Neural cell (in vitro differentiated cells): ENCODE measurements around the gene ZNF624. TPM values are rescaled to one million over a fixed set of nuclear protein-coding genes. Genes with fewer than 3 reads are reported as not detected.
"Not testable (repeated sequence)": the region's sequence is repeated elsewhere in the genome, so short reads cannot be mapped to it uniquely, and the experiment has no call there.

Experiments used
- H2AFZ ChIP-seq: fragments of 200-600, 300-800 bp; sonication (generic), shearing (Covaris generic); 2 replicates; pipeline ENCODE4 v1.6.0; 2014; ENCODE audit warnings: low read depth, mild to moderate bottlenecking, antibody characterized with exemption, low read length, moderate library complexity
- H3F3A ChIP-seq: fragments of 200-600 bp; shearing (Covaris generic); 2 replicates; pipeline ENCODE4 v1.6.1; 2016; ENCODE audit warnings: mild to moderate bottlenecking, moderate library complexity, mixed read lengths, antibody characterized with exemption, low read length; ENCODE audit not compliant: insufficient read depth, poor library complexity, severe bottlenecking
- H3K27ac ChIP-seq: fragments of 200-600, 300-800 bp; sonication (generic), shearing (Covaris generic); 2 replicates; pipeline ENCODE4 v1.5.1; 2014; ENCODE audit warnings: mild to moderate bottlenecking, low read length, moderate library complexity
- H3K27me3 ChIP-seq: fragments of 300-800, 200-600 bp; sonication (generic), shearing (Covaris generic); 2 replicates; pipeline ENCODE4 v1.6.0; 2014; ENCODE audit warnings: mild to moderate bottlenecking, low read depth, low read length, moderate library complexity; ENCODE audit not compliant: insufficient read depth
- H3K36me3 ChIP-seq: fragments of 300-800, 200-600 bp; sonication (generic), shearing (Covaris generic); 2 replicates; pipeline ENCODE4 v1.5.1; 2014; ENCODE audit warnings: mild to moderate bottlenecking, antibody characterized with exemption, low read length, moderate library complexity; ENCODE audit not compliant: insufficient read depth
- H3K4me2 ChIP-seq: fragments of 300-800, 200-600 bp; sonication (generic), shearing (Covaris generic); 2 replicates; pipeline ENCODE4 v1.6.0; 2014; ENCODE audit warnings: mild to moderate bottlenecking, low read length
- H3K4me3 ChIP-seq: fragments of 300-800, 200-600 bp; sonication (generic), shearing (Covaris generic); 2 replicates; pipeline ENCODE4 v1.5.1; 2014; ENCODE audit warnings: mild to moderate bottlenecking, low read length, moderate library complexity
- H3K79me2 ChIP-seq: fragments of 200-600 bp; shearing (Covaris generic); replicated peaks from 2 replicates; pipeline ENCODE4 v1.6.0; 2014; ENCODE audit warnings: mild to moderate bottlenecking, low read length, moderate library complexity; ENCODE audit not compliant: insufficient read depth
- H3K9ac ChIP-seq: fragments of 300-800, 200-600 bp; sonication (generic), shearing (Covaris generic); 2 replicates; pipeline ENCODE4 v1.6.1; 2016; ENCODE audit warnings: mild to moderate bottlenecking, low read length, mixed read lengths
- H3K9me2 ChIP-seq: fragments of 200-600 bp; shearing (Covaris generic); 2 replicates; pipeline ENCODE4 v1.6.1; 2016; ENCODE audit warnings: mild to moderate bottlenecking, low read length, mixed read lengths; ENCODE audit not compliant: insufficient read depth
- H3K9me3 ChIP-seq: fragments of 200-600, 300-800 bp; sonication (generic), shearing (Covaris generic); 2 replicates; pipeline ENCODE4 v1.6.1; 2016; ENCODE audit warnings: mild to moderate bottlenecking, mixed run types, low read length, moderate library complexity, mixed read lengths
- H4K20me1 ChIP-seq: fragments of 200-600 bp; shearing (Covaris generic); 2 replicates; pipeline ENCODE4 v1.6.1; 2016; ENCODE audit warnings: mild to moderate bottlenecking, mixed run types; ENCODE audit not compliant: insufficient read depth
- CTCF ChIP-seq: fragments of 450-650 bp; IDR thresholded peaks from 2 replicates; pipeline ENCODE4 v1.5.1; 2014; ENCODE audit warnings: antibody characterized with exemption, mild to moderate bottlenecking, moderate library complexity; ENCODE audit not compliant: poor library complexity, severe bottlenecking
- EP300 ChIP-seq: fragments of 450-650 bp; conservative IDR thresholded peaks from 2 replicates; pipeline ENCODE4 v1.6.1; 2014; ENCODE audit warnings: antibody characterized with exemption, mild to moderate bottlenecking, moderate library complexity; ENCODE audit not compliant: poor library complexity, severe bottlenecking
- EZH2 ChIP-seq: fragments of 200-600, 300-800 bp; shearing (Covaris generic), sonication (generic); IDR thresholded peaks from 2 replicates; pipeline ENCODE4 v1.6.1; 2014; ENCODE audit warnings: antibody characterized with exemption, low read length, borderline replicate concordance, mild to moderate bottlenecking; ENCODE audit not compliant: insufficient read depth, poor library complexity, severe bottlenecking
- MXI1 ChIP-seq: fragments of 450-650 bp; conservative IDR thresholded peaks from 2 replicates; pipeline ENCODE4 v1.6.1; 2014; ENCODE audit warnings: antibody characterized with exemption, mild to moderate bottlenecking; ENCODE audit not compliant: poor library complexity, severe bottlenecking
- POLR2AphosphoS5 ChIP-seq: IDR thresholded peaks from 2 replicates; pipeline ENCODE4 v1.6.1; 2012
- RAD21 ChIP-seq: fragments of 450-650 bp; conservative IDR thresholded peaks from 2 replicates; pipeline ENCODE4 v1.6.1; 2014; ENCODE audit warnings: antibody characterized with exemption, mild to moderate bottlenecking, moderate library complexity
- REST ChIP-seq: IDR thresholded peaks from 2 replicates; pipeline ENCODE4 v1.6.1; 2012; ENCODE audit warnings: borderline replicate concordance
- SMC3 ChIP-seq: fragments of 450-650 bp; conservative IDR thresholded peaks from 2 replicates; pipeline ENCODE4 v1.6.1; 2014; ENCODE audit warnings: antibody characterized with exemption, mild to moderate bottlenecking, moderate library complexity; ENCODE audit not compliant: poor library complexity
- TAF1 ChIP-seq: IDR thresholded peaks from 2 replicates; pipeline ENCODE4 v1.6.1; 2012; ENCODE audit warnings: low read depth
- polyA plus RNA-seq: library from polyadenylated mRNA; depleted of rRNA; stranded (reverse); fragments of >200 nt; gene quantifications from 2 replicates; pipeline ENCODE4 v1.2.3, GENCODE V29; 2014

Gene ZNF624
- polyA plus RNA-seq, 1 donor from 2014 or later = 13.4 TPM

- not testable (repeated sequence) for H3K27ac ChIP-seq, H3K79me2 ChIP-seq, H2AFZ ChIP-seq, H3K36me3 ChIP-seq, H3K9me3 ChIP-seq, H3K4me2 ChIP-seq, H3K4me3 ChIP-seq, H3K27me3 ChIP-seq, H3K9ac ChIP-seq, H3K9me2 ChIP-seq, H4K20me1 ChIP-seq, H3F3A ChIP-seq
Measured at GRCh38 chr17:16686019-16686418, 32.4 kb upstream of the ZNF624 start.

- H3F3A ChIP-seq, H3K9me3 ChIP-seq, H3K4me3 ChIP-seq, H3K79me2 ChIP-seq, H3K27ac ChIP-seq, H4K20me1 ChIP-seq, H3K27me3 ChIP-seq, H3K4me2 ChIP-seq, H3K9ac ChIP-seq, H3K9me2 ChIP-seq, H3K36me3 ChIP-seq, H2AFZ ChIP-seq: not testable (repeated sequence)
Measured at GRCh38 chr17:16683290-16684138, 29.9 kb upstream of the ZNF624 start.

- no peak overlapping the region for H3K4me2 ChIP-seq
- H3K27me3 ChIP-seq = no peaks in the 10 kb centered on the region
- no peaks in the 10 kb centered on the region for H3K79me2 ChIP-seq
- no peak for TF ChIP-seq MXI1
- TF ChIP-seq EP300 = no peak
- TF ChIP-seq RAD21 = no peak
- no peak for TF ChIP-seq SMC3
- no peak for TF ChIP-seq REST
- TF ChIP-seq CTCF = no peak
- TF ChIP-seq POLR2AphosphoS5 = no peak
- no peak for TF ChIP-seq TAF1
- TF ChIP-seq EZH2 = no peak
- H3K4me3 ChIP-seq = no peak overlapping the region
- no peaks in the 10 kb centered on the region for H3K9me3 ChIP-seq
- no peaks in the 10 kb centered on the region for H3K9me2 ChIP-seq
- H3K36me3 ChIP-seq = no peaks in the 10 kb centered on the region
- H3K27ac ChIP-seq = no peak overlapping the region
- no peaks in the 10 kb centered on the region for H4K20me1 ChIP-seq
- no peak overlapping the region for H3K9ac ChIP-seq
- no peak overlapping the region for H2AFZ ChIP-seq
- H3F3A ChIP-seq = no peaks in the 10 kb centered on the region
Measured at GRCh38 chr17:16676676-16677268, 23.1 kb upstream of the ZNF624 start.

- H3K4me3 ChIP-seq, H3K79me2 ChIP-seq, H2AFZ ChIP-seq, H3K9ac ChIP-seq, H3K9me3 ChIP-seq, H3F3A ChIP-seq, H3K36me3 ChIP-seq, H4K20me1 ChIP-seq, H3K9me2 ChIP-seq, H3K27ac ChIP-seq, H3K4me2 ChIP-seq, H3K27me3 ChIP-seq: not testable (repeated sequence)
Measured at GRCh38 chr17:16666907-16667636, 13.4 kb upstream of the ZNF624 start.
